Measurements from ENCODE around the gene ARHGAP9.
A peak's percentile ranks its signal among the peaks of the same experiment; 100 is the strongest.
"Not testable (repeated sequence)": the region's sequence is repeated elsewhere in the genome, so short reads cannot be mapped to it uniquely, and the experiment has no call there.

Gene ARHGAP9

DNA sequence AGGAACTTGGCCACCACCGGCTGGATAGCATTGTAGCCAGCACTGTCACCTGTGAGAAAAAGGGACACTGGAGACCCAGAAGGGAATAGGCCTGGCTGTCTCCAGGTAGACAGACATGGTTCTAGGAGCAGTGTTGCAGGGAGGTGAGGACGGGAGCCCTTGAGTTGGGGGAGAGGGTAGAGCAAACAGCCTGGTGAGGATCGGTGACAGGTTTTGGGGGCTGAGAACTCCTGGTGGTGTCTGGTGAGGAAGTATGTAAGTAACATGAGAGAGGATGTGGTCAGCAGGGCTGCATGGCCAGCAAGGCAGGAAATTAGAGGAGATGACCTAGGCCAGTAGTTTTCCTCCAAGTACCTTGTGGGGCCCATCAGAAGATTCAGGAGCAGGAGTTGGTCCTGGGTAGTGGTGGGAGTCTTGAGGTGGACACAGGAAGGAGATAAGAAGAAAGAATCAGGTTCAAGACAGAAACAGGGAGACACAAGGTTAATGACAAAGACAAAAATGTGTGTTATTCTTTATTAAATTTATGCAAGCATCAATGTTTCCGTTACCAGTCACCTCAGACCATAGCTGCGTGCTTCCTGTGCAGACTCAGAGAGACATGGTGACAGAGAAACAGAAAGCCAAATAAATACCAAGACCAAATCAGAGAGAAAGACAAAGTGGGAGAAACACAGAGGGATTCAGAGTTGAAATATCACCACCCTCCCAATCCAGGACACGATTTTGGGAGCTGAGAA lies at the start of gene ARHGAP9:
TSS of gene ARHGAP9 (minus strand) at position 491 of the 740 bp plus-strand sequence. CDS start at position 31, 460 bp downstream.
- DNase-seq (ENCODE audit: low spot score): no peak

DNA sequence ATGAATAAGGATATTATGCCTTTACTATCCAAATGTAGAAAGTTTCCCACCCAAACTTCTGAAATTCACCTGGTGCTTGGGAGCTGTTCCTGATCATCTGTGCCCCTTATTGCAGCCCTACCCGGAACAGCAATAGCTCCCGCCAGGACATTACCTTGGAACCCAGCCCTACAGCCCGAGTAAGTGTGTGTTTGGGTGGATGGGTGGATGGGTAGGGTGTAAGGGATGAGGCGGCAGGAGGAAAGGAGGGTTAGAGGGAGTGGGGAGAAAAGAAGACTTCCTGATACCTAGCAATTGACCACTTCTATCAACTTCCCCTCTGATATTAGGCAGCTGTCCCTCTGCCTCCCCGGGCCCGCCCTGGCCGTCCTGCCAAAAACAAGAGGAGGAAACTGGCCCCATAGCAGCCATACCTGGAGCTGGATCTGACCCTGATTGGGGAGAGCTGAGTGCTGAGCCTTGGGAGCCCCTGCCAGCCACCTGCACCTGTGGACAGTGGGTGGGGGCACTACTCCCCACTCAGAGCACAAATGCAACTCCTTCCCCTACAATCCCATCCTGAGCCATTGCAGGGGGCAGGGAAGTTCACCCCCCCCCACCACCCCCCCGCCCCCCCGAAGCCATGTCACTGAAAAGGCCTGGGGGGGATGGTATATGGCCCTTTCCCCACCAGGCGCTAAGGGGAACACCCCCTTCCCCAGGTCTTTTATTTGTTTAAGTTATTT lies 49.3 kb upstream of the ARHGAP9 start:
- no peak for DNase-seq (ENCODE audit: low spot score)

DNA sequence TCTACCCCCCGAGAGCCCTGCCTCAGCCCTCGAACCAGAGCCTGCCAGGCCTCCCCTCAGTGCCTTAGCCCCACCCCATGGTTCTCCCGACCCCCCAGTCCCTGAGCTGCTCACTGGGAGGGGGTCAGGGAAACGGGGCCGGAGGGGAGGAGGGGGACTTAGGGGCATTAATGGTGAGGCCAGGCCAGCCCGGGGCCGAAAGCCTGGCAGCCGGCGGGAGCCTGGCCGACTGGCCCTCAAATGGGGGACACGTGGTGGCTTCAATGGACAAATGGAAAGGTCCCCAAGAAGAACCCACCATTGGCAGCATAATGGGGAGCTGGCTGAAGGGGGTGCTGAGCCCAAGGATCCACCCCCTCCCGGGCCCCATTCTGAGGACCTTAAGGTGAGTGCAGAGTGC lies 48.5 kb upstream of the ARHGAP9 start:
- no peak for DNase-seq (ENCODE audit: low spot score)

DNA sequence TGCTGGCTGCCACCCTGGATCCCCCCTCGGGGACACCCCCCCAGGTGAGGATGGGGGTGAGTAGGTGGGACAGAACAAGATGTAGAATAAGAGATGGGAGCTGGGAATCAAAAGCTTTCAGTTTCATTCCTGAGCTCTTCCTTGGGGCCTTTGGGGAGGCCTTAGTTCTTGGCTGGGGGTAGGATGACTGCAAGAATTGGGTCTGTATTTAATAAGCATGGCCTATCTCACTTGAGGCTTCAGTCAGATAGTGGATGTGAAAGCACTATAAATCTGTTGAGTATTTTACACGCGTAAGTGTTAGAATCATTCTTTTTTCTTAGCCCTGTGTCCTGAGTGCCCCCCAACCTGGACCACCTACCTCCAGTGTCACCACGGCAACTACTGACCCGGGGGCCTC lies 47.5 kb upstream of the ARHGAP9 start:
- no peak for DNase-seq (ENCODE audit: low spot score)

DNA sequence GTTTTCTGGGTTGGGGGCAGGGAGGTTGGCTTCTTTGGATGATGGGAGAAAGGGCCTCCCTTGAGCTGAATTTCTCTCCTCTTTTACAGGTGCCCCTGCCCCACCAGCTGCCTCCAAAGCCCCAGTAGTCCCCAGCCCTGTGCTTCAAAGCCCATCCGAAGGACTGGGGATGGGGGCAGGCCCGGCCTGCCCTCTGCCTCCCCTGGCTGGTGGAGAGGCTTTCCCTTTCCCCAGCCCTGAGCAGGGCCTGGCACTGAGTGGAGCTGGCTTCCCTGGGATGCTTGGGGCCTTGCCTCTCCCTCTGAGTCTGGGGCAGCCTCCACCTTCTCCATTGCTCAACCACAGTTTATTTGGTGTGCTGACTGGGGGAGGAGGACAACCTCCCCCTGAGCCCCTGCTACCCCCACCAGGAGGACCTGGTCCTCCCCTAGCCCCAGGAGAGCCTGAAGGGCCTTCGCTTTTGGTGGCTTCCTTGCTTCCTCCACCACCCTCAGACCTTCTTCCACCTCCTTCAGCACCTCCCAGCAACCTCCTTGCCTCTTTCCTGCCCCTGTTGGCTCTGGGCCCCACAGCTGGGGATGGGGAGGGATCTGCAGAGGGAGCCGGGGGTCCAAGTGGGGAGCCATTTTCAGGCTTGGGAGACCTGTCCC lies 46.9 kb upstream of the ARHGAP9 start:
- no peak for DNase-seq (ENCODE audit: low spot score)

DNA sequence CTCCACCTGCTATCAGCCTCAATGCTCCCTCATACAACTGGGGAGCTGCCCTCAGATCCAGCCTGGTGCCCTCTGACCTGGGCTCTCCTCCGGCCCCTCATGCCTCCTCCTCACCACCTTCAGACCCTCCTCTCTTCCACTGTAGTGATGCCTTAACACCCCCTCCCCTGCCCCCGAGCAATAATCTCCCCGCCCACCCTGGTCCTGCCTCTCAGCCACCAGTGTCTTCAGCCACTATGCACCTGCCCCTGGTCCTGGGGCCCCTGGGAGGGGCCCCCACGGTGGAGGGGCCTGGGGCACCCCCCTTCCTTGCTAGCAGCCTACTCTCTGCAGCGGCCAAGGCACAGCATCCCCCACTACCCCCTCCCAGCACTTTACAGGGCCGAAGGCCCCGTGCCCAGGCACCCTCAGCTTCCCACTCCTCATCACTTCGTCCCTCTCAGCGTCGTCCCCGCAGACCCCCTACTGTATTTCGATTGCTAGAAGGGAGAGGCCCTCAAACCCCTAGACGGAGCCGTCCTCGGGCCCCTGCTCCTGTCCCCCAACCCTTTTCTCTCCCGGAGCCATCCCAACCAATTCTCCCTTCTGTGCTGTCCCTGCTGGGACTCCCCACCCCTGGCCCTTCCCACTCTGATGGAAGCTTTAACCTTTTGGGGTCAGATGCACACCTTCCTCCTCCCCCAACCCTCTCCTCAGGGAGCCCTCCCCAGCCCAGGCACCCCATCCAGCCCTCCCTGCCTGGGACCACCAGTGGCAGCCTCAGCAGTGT lies 46.1 kb upstream of the ARHGAP9 start:
- DNase-seq (ENCODE audit: low spot score): no peak

DNA sequence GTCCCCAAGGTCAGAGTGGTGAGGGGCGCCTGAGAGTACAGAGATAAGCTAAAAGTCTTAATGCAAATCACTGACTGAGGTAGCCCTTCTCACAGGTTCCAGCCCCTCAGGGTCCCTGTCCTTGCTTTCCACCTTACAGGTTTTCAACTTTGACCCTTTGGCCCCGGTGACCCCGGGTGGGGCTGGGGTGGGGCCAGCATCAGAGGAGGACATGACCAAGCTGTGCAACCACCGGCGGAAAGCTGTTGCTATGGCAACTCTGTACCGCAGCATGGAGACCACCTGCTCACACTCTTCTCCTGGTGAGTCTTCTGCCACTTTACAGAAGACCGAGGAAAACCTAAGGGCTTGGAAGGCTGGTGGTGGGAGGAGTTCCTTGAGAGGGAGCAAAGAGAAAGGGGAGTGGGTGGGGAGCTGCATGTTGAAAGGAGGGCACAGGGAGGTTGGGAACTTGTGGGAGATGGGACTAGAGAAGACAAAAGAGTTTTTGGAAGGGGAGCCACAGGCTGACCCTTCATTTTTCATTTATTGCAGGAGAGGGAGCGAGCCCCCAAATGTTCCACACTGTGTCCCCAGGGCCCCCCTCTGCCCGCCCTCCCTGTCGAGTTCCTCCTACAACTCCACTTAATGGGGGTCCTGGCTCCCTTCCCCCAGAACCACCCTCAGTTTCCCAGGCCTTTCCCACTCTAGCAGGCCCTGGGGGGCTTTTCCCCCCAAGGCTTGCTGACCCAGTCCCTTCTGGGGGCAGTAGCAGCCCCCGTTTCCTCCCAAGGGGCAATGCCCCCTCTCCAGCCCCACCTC lies 45.3 kb upstream of the ARHGAP9 start:
- DNase-seq (ENCODE audit: low spot score): no peak

DNA sequence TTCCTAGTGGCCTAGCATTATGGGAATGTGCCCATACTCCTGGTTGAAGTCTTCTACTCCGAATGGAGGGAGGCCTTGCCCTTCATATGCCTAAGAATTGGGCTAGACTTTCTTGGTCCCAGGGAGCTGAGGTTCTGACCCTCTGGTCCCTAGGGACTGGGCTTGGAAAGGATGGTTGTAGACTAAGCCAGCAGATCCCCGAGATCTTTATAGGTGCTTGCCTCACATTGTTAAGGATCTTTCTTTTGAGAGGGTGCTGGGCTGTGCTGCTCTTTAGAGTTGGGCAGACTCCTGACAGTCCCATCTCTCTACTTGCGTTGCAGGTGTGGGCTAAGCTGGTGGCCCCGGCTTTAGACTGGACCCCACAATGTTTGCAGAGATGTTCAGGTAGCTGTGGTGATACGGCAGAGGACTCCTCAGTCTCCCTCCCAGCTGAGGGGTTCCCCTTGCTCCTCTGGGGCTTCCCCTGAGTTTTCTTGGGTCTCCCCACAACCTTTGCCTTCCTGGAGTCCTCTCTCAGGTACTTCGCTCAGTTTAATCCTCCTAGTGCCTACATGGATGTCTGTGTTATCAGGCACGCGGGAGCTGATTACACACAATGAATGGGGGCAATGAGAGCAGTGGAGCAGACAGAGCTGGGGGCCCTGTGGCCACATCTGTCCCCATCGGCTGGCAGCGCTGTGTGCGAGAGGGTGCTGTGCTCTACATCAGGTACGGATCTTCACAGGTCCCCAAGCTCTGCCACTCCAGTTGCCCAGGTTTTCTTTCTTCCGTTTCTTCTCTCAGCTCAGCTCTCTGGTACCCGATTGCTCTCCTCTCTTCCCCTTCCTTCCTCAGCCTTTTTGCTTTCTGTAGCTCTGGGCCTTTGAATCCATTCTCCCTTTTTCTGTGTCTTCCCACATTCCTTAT lies 44.3 kb upstream of the ARHGAP9 start:
- no peak for DNase-seq (ENCODE audit: low spot score)

DNA sequence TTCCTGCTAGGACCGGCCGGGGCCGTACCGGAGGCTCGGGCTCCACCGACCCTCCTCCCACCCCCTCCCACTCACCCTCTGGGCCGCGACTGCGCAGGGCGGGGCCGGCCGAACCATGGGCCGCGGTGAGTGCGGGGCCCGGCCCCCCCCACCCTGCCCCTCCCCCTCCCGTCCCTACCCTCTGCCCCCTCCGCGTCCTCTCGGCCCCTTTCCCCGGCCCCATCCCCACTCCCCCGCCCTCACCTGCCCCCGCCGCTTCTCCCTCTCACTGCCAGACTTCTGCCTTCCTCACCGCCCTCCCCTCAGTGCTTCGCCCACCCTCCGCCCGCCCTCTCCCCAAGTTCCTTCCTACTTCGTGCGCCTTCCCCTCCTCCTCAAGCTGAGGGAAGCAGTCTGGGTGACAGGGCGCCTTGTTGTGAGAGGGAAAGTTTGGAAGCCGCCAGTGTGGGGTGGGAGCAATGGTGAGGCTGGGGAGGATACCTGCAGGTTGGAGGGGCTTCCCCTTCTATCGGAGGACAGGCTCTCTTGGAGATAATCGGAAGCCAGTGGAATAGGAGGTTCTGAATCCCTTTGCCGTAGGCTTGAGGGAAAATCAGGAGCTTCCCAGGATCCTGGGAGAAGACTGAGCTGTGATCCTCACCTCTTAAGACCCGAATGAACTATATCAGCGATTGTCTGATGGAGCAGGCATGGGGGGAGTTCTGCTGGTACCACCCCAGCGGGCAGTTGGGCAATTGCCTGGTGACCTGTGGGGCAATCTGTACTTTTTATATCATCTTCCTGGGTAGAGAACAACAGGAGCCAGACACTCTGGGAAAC lies 43.4 kb upstream of the ARHGAP9 start:
- DNase-seq (ENCODE audit: low spot score): peak; percentile 87

DNA sequence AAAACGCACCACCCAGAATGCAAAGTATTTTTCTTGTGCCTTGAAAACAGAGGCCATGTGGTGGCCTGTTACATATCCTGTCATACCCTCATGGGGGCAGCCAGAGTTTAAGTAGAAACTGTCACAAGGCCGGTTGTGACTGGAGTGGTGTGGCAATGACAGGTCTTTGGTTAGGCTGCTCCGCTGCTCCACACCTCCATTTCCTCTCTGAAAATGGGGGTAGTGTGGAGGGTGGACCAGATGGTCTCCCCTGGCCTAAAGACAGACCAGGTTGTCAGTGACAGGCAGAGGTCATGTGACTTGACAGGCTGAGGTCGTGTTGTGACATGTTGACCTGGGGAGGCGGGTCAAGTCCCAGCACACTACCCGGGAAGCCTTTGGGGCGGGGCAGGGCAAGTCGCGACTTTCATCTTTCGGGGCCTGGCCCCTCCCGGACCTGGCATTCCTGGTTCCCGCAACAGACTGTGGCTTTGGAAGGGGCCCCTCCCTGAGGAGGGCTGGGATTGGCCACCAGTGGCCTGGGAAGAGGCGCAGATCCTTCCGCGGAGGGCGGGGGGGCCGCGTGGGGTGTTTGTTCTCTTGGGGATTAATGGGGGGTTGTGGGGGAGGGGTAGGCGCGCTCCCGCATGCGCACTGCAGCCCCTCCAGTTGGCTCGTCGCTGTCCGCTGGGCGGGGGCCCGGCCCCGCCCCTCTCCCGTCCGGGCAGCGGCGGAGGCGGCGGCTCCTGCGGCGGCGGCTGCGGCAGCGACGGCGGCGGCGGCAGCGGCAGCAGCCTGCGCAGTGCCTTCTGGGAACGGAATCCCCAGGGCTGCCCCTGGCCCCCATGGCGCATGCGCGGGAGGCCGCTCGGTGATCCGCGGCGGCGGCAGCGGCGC lies 42.6 kb upstream of the ARHGAP9 start, which contains the start of gene MBD6:
TSS of gene MBD6 (plus strand) at position 814 of the 876 bp plus-strand sequence. CDS start 1,480 bp downstream, outside the sequence.
- peak; percentile 96 for DNase-seq (ENCODE audit: low spot score)

DNA sequence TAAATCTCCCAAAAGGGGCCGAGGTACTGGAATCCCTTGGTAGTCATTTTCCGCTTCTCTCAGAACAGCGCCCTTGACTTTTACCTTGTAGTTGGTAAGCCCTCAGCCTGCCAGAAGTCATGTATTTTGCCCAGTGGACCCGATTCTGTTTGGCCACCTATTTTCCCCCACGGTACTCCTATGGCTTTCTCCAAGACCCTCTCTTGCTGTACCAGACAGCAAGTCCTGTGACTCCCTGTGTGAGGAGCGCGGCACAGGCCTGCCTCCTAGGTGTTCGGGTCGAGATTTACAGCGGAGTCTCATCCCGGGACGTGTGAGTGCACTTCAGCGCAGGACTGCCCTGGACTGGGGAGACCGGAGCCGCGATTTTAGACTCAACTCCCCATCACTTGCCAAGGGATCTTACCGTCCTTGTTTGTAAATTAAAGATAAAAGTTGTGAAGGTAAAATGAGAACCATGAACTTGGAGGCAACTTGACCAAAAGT lies 41.9 kb upstream of the ARHGAP9 start:
- DNase-seq (ENCODE audit: low spot score): no peak

DNA sequence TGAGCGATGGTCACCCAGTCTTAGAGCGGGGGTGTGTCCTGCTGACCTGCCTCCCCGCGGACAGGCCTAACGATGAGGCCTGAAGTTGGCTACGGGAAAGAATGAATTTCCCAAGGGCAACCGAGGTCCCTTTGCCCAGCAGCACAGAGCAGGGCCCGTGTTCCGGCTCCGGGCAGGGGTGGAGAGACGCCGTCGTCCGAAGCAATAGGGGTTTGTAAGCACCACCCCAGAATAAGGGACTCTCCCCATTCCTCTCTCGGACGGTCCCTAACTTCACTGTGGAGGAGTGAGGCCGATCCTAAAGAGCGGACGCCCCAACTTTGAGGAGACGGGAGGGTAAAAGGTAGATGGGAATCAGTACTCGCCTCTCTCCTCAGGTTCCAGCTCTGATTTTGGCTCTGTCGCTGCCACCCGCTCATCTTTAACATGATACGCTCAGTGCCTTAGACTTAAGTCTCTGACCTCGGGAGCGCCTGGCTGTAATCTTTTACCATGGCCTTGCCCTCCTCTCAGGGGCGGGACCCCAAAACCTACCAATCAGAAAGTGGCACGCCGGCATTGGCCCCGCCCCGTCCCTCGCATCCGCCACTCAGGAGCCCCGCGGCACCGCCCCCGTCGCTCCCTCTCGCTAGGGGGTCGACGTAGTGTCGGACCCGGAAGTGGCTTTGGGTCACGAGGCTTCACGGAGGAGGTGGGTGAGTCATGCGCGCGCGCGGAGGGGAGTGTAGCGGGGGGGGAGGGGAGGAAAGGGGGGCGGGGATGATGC lies 40.6 kb upstream of the ARHGAP9 start, which contains the start of gene DDIT3:
TSS of gene DDIT3 (minus strand) at position 462 of the 766 bp plus-strand sequence. CDS start 3,108 bp downstream, outside the sequence.
- DNase-seq (ENCODE audit: low spot score): peak; percentile 91

DNA sequence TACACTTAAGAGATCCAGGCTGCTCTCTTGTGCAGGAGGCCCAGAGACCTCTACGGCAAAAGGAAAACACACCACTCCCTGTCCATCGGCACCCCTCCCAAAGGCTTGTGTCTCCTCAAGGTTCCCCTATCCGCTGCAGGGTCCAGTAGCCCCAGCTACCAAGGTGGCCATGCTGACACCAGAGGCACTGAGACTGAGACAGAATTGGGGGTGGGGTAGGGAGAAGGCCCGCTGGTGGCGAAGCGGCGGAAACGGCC lies 40.1 kb upstream of the ARHGAP9 start:
- DNase-seq (ENCODE audit: low spot score): no peak

DNA sequence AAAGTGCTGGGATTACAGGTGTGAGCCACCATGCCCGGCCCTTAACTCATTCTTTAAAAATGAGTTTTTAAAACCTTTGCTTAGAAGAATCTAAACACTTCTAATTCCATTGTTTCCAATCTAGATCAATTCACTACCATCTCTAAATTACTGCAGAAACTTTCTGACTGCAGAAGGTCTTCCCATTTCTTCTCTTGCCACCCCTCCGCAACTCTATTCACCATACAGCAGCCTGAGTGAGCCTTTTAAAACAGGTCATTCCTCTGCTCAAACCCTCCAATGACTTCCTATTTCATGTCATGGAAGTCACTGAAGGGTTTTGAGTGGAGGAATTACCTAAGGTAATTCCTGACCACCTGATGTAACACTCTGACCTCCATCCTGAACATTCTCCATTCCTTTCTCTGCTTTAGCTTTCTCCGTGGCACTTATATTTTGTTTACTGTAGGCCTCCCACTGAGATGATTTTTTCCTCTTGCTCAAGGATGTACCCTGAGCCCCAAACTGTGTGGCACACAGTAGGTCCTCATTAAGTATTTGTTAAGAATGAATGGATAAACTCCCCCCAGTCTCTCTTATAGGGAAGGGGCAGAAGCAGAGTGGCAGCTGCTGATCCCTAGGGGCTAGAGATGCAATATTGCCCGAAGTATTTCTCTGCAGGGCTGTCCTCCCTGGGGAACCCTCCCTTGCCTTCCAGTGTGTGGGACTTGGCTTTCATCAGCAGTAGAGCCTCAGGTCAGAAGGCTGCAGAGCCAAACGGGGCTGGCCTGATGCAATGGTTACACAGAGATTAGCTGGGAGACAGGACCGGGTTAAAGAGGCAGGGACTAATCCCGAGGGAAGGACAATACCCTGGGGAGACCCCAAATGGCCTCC lies 39.5 kb upstream of the ARHGAP9 start:
- no peak for DNase-seq (ENCODE audit: low spot score)

DNA sequence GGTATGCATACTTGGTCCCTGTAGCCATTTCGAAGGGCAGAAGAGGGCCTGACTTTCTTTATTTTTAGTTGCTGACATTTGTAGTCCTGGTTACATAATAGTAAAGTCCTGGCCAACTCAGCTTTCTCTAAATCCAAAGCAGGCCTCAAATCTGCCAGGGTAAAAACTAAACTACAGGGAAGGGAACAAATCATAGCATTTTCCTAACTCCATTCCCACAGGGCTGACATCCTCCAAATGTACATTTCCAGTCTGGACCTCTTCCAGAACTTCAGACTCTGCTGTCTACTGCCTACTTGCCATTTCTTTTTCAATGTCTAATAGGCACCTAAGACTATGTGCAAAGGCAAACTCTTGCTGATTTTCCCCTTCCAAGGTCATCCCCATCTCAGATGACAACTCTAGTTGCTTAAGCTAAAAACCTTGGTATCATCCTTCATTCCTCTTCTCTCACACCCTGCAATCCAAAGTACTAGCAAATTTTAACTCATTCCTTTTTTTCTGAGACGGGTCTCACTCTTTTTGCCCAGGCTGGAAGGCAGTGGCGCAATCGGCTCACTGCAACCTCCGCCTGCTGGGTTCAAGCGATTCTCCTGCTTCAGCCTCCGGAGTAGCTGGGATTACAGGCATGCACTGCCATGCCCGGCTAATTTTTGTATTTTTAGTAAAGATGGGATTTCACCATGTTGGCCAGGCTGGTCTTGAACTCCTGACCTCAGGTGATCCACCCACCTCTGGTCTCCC lies 38.7 kb upstream of the ARHGAP9 start:
- DNase-seq (ENCODE audit: low spot score): no peak

DNA sequence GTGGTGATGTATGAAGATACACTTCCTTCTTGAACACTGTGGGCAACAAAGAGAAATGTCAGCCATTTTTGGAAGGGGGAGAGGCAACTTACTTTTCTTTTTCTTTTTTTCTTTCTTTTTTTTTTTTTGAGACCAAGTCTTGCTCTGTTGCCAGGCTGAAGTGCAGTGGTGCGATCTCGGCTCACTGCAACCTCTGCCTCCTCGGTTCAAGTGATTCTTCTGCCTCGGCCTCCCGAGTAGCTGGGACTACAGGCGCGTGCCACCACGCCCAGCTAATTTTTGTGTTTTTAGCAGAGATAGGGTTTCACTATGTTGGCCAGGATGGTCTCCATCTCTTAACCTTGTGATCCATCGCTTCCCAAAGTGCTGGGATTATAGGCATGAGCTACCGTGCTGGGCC lies 38.1 kb upstream of the ARHGAP9 start:
- not testable (repeated sequence) for DNase-seq (ENCODE audit: low spot score)

All from iPS-NIHi11 (cell line).